Activated CD4-positive, alpha-beta T cell treated with anti-CD3 and anti-CD28 coated beads for 36 hours (primary cell): Measurements from ENCODE around the gene BAZ2A. TPM values are rescaled to one million over a fixed set of nuclear protein-coding genes. Genes with fewer than 3 reads are reported as not detected.

ENCODE experiments used
- ATAC-seq: fragments of 200-7000 bp; cut with Tn5 transposase; one replicate; pipeline ENCODE4 v1.10.0; 2021; ENCODE audit warnings: mild to moderate bottlenecking, moderate library complexity
- CTCF ChIA-PET: fragments of 350-600 bp; sonication (Branson Sonifier 250); formaldehyde crosslinking; loops from one replicate; lab custom pipeline; 2021; ENCODE audit warnings: antibody characterized with exemption; lab: Charles Lee
- POLR2A ChIA-PET: fragments of 350-600 bp; sonication (Branson Sonifier 250); formaldehyde crosslinking; loops from one replicate; lab custom pipeline; 2021; ENCODE audit warnings: antibody characterized with exemption, inconsistent platforms; lab: Charles Lee
- DNase-seq: peaks from one replicate; pipeline ENCODE4 v3.0.0-alpha.2; 2020
- H3K27ac Mint-ChIP-seq: one replicate; pipeline ENCODE4 v1.8.0; 2021; ENCODE audit warnings: mixed read lengths
- H3K27me3 Mint-ChIP-seq: one replicate; pipeline ENCODE4 v1.8.0; 2021; ENCODE audit warnings: mixed read lengths
- H3K36me3 Mint-ChIP-seq: one replicate; pipeline ENCODE4 v1.8.0; 2021; ENCODE audit warnings: low read depth, mixed read lengths
- H3K4me1 Mint-ChIP-seq: one replicate; pipeline ENCODE4 v1.8.0; 2021; ENCODE audit warnings: mixed read lengths
- H3K4me3 Mint-ChIP-seq: one replicate; pipeline ENCODE4 v1.8.0; 2021; ENCODE audit warnings: mild to moderate bottlenecking, moderate library complexity, mixed read lengths
- H3K9me3 Mint-ChIP-seq: one replicate; pipeline ENCODE4 v1.8.0; 2021; ENCODE audit warnings: low read depth, mixed read lengths
- intact Hi-C, 2 experiments: fragments of 100-400 bp; cut with DNase I in 1 of 2; cut with micrococcal nuclease in 1 of 2; formaldehyde crosslinking; loops; one replicate each; pipeline versions ENCODE4 v1.14.2 to v1.15.1; 2022 to 2024; cut with DNase I, micrococcal nuclease
- total RNA-seq, 2 experiments: library from RNA; stranded (reverse); gene quantifications; one replicate each; pipeline ENCODE4 v1.2.3, GENCODE V29; 2021

Gene BAZ2A
- total RNA-seq, 2 experiments from 2014 or later: 79.4 to 129 TPM

GRCh38 chr12:56599041-56599440 is 31.1 kb downstream of the BAZ2A start:
- peaks cover 51% of the 10 kb centered on the region for H3K36me3 Mint-ChIP-seq
- ATAC-seq (no peak), DNase-seq (no peak)
- ChIA-PET POLR2A (no interaction called here), CTCF (no interaction called here)
- H3K4me1 Mint-ChIP-seq: no peaks in the 10 kb centered on the region
- intact Hi-C loops: no loop called here
- H3K27me3 Mint-ChIP-seq: no peaks in the 10 kb centered on the region
- no peaks in the 10 kb centered on the region for H3K9me3 Mint-ChIP-seq
- no peak overlapping the region for H3K4me3 Mint-ChIP-seq
- no peak overlapping the region for H3K27ac Mint-ChIP-seq

- no peak overlapping the region for H3K27ac Mint-ChIP-seq
- no peak for ATAC-seq
- peaks cover 40% of the 10 kb centered on the region for H3K36me3 Mint-ChIP-seq
- H3K9me3 Mint-ChIP-seq: no peaks in the 10 kb centered on the region
- DNase-seq: no peak
- H3K4me3 Mint-ChIP-seq: no peak overlapping the region
- POLR2A ChIA-PET: no interaction called here
- intact Hi-C loops: no loop called here
- CTCF ChIA-PET: interaction anchor here (1.9 kb wide), 1 partner anchor 83 kb away, joined by 5 read pairs; no protein-coding TSS in a partner anchor
- H3K27me3 Mint-ChIP-seq: no peaks in the 10 kb centered on the region
- no peaks in the 10 kb centered on the region for H3K4me1 Mint-ChIP-seq
These were observed 33.3 kb downstream of the BAZ2A start for GRCh38 chr12:56596815-56597214.

GRCh38 chr12:56593909-56594621 is 36.1 kb downstream of the BAZ2A start:
- no peak overlapping the region for H3K4me3 Mint-ChIP-seq
- no peak overlapping the region for H3K27ac Mint-ChIP-seq
- POLR2A ChIA-PET: no interaction called here

GRCh38 chr12:56591961-56592360 is 38.2 kb downstream of the BAZ2A start:
- ChIA-PET CTCF (interaction anchor here (0.9 to 7.1 kb wide), 7 partner anchors 11 to 77 kb away, joined by 3 to 69 read pairs (median 4); no protein-coding TSS in a partner anchor), POLR2A (interaction anchor here (0.8 kb wide), 1 partner anchor 144 kb away, joined by 4 read pairs; no protein-coding TSS in a partner anchor)
- DNase-seq (no peak), ATAC-seq (no peak)
- Mint-ChIP-seq H3K4me1 (no peaks in the 10 kb centered on the region), H3K36me3 (peaks cover 3% of the 10 kb centered on the region), H3K27ac (no peak overlapping the region), H3K27me3 (no peaks in the 10 kb centered on the region), H3K4me3 (no peak overlapping the region), H3K9me3 (no peaks in the 10 kb centered on the region)
- intact Hi-C loops: no loop called here

More at GRCh38 chr12:56593909-56594621, 36.1 kb downstream of the BAZ2A start:
- intact Hi-C loops: loop anchor here (1.0 kb wide), 1 partner anchor 81 kb away; no protein-coding TSS in a partner anchor
- CTCF ChIA-PET: interaction anchor here (0.5 to 7.1 kb wide), 20 partner anchors 12 to 326 kb away, joined by 3 to 69 read pairs (median 3); partner anchors contain the start of gene RBMS2
- DNase-seq: peak; percentile 75
- Mint-ChIP-seq H3K27me3 (no peaks in the 10 kb centered on the region), H3K36me3 (peaks cover 15% of the 10 kb centered on the region), H3K9me3 (no peaks in the 10 kb centered on the region), H3K4me1 (no peaks in the 10 kb centered on the region)
- peak; percentile 67 for ATAC-seq

GRCh38 chr12:56591126-56591525 is 39.0 kb downstream of the BAZ2A start:
- H3K36me3 Mint-ChIP-seq: peaks cover 2% of the 10 kb centered on the region
- H3K27me3 Mint-ChIP-seq: no peaks in the 10 kb centered on the region
- intact Hi-C loops: no loop called here
- no peak overlapping the region for H3K27ac Mint-ChIP-seq
- CTCF ChIA-PET: interaction anchor here (0.6 to 7.1 kb wide), 10 partner anchors 10 to 82 kb away, joined by 3 to 69 read pairs (median 3); no protein-coding TSS in a partner anchor
- no peaks in the 10 kb centered on the region for H3K9me3 Mint-ChIP-seq
- POLR2A ChIA-PET: no interaction called here
- no peaks in the 10 kb centered on the region for H3K4me1 Mint-ChIP-seq
- no peak for DNase-seq
- no peak for ATAC-seq
- H3K4me3 Mint-ChIP-seq: no peak overlapping the region

GRCh38 chr12:56590237-56590830 is 39.8 kb downstream of the BAZ2A start:
- DNase-seq (peak; percentile 49), ATAC-seq (peak; percentile 71)
- H3K36me3 Mint-ChIP-seq: peaks cover under 1% of the 10 kb centered on the region
- intact Hi-C loops: loop anchor here in 1 of 2 experiments (1.0 kb wide), 1 partner anchor 77 kb away; no protein-coding TSS in a partner anchor
- ChIA-PET POLR2A (interaction anchor here (0.5 to 0.6 kb wide), 2 partner anchors 16 to 99 kb away, joined by 3 read pairs; no protein-coding TSS in a partner anchor), CTCF (interaction anchor here (0.6 to 7.1 kb wide), 11 partner anchors 9 to 339 kb away, joined by 3 to 69 read pairs (median 4); partner anchors contain the start of gene RBMS2)
- no peaks in the 10 kb centered on the region for H3K9me3 Mint-ChIP-seq
- no peaks in the 10 kb centered on the region for H3K27me3 Mint-ChIP-seq
- no peak overlapping the region for H3K4me3 Mint-ChIP-seq
- no peaks in the 10 kb centered on the region for H3K4me1 Mint-ChIP-seq
- H3K27ac Mint-ChIP-seq: no peak overlapping the region

GRCh38 chr12:56589783-56590182 is 40.3 kb downstream of the BAZ2A start:
- CTCF ChIA-PET: interaction anchor here (0.6 to 7.1 kb wide), 12 partner anchors 8 to 339 kb away, joined by 3 to 69 read pairs (median 4); partner anchors contain the start of gene RBMS2
- POLR2A ChIA-PET: interaction anchor here (0.5 to 0.9 kb wide), 3 partner anchors 9 to 98 kb away, joined by 3 read pairs; no protein-coding TSS in a partner anchor
- ATAC-seq: no peak
- no peaks in the 10 kb centered on the region for H3K4me1 Mint-ChIP-seq
- H3K27me3 Mint-ChIP-seq: no peaks in the 10 kb centered on the region
- DNase-seq: no peak
- no peak overlapping the region for H3K27ac Mint-ChIP-seq
- no peaks in the 10 kb centered on the region for H3K36me3 Mint-ChIP-seq
- no peak overlapping the region for H3K4me3 Mint-ChIP-seq
- no peaks in the 10 kb centered on the region for H3K9me3 Mint-ChIP-seq
- intact Hi-C loops: loop anchor here in 1 of 2 experiments (1.0 kb wide), 1 partner anchor 76 kb away; no protein-coding TSS in a partner anchor

GRCh38 chr12:56585098-56585497 is 45.0 kb downstream of the BAZ2A start:
- ATAC-seq (no peak), DNase-seq (no peak)
- no peaks in the 10 kb centered on the region for H3K36me3 Mint-ChIP-seq
- no peak overlapping the region for H3K4me3 Mint-ChIP-seq
- no peaks in the 10 kb centered on the region for H3K9me3 Mint-ChIP-seq
- intact Hi-C loops: no loop called here
- POLR2A ChIA-PET: no interaction called here
- H3K4me1 Mint-ChIP-seq: peaks cover 18% of the 10 kb centered on the region
- no peak overlapping the region for H3K27ac Mint-ChIP-seq
- CTCF ChIA-PET: interaction anchor here (2.4 kb wide), 1 partner anchor 15 kb away, joined by 7 read pairs; no protein-coding TSS in a partner anchor
- no peaks in the 10 kb centered on the region for H3K27me3 Mint-ChIP-seq

GRCh38 chr12:56581418-56582145 is 48.5 kb downstream of the BAZ2A start:
- H3K36me3 Mint-ChIP-seq: no peaks in the 10 kb centered on the region
- peak overlapping the region; percentile 56 for H3K27ac Mint-ChIP-seq
- POLR2A ChIA-PET: no interaction called here

GRCh38 chr12:56578983-56579546 is 51.1 kb downstream of the BAZ2A start:
- Mint-ChIP-seq H3K27me3 (no peaks in the 10 kb centered on the region), H3K27ac (no peak overlapping the region), H3K36me3 (no peaks in the 10 kb centered on the region), H3K4me3 (no peak overlapping the region), H3K4me1 (peaks cover 18% of the 10 kb centered on the region), H3K9me3 (no peaks in the 10 kb centered on the region)
- ChIA-PET CTCF (interaction anchor here (0.6 to 3.4 kb wide), 5 partner anchors 14 to 91 kb away, joined by 3 to 21 read pairs (median 3); partner anchors contain the start of gene GLS2), POLR2A (no interaction called here)
- no peak for DNase-seq
- ATAC-seq: no peak
- intact Hi-C loops: no loop called here

More at GRCh38 chr12:56581418-56582145, 48.5 kb downstream of the BAZ2A start:
- DNase-seq: peak; percentile 27
- Mint-ChIP-seq H3K4me3 (no peak overlapping the region), H3K27me3 (no peaks in the 10 kb centered on the region), H3K4me1 (peaks cover 18% of the 10 kb centered on the region), H3K9me3 (no peaks in the 10 kb centered on the region)
- peak; percentile 92 for ATAC-seq
- CTCF ChIA-PET: interaction anchor here (0.9 to 3.4 kb wide), 5 partner anchors 10 to 375 kb away, joined by 3 to 30 read pairs (median 6); no protein-coding TSS in a partner anchor
- intact Hi-C loops: no loop called here
